Measurements from ENCODE around the gene SEMA3A.
A peak's percentile ranks its signal among the peaks of the same experiment; 100 is the strongest.

DNA sequence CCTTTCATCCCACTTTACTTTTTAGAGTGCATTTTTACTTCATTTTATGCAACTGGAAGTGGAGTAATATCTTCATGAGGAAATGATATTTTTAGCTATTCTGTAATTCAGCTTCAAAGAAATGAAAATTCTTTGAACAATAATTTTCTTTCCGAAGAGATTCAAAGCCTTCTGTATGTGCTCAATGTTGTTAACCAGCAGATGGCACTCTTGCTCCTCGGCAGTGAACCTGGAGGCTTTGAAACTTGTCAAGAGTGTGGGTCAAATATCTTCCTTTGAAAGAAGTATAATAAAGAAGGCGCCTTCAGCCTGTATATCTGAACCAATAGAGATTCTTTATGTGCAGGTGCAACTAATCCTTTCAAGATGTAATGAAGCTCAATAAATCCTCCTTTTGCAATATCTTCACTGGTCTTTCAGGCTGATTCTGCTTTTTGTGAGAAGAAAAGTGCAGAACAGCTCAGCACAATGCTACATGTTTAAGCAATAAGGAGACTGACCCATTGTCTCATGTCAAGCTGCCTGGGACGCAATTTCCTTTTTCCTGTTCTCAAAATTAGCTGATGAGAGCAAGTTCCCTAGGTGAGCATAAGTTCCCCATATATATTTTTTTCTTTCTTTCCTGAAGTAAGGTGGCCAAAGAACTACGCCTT lies 258.4 kb downstream of the SEMA3A start:
- TF ChIP-seq EZH2 (IDR thresholded peaks at IDR 0.05; ENCODE audit: low read depth, unreplicated experiment): no peak
- TF ChIP-seq, protein P1, sequence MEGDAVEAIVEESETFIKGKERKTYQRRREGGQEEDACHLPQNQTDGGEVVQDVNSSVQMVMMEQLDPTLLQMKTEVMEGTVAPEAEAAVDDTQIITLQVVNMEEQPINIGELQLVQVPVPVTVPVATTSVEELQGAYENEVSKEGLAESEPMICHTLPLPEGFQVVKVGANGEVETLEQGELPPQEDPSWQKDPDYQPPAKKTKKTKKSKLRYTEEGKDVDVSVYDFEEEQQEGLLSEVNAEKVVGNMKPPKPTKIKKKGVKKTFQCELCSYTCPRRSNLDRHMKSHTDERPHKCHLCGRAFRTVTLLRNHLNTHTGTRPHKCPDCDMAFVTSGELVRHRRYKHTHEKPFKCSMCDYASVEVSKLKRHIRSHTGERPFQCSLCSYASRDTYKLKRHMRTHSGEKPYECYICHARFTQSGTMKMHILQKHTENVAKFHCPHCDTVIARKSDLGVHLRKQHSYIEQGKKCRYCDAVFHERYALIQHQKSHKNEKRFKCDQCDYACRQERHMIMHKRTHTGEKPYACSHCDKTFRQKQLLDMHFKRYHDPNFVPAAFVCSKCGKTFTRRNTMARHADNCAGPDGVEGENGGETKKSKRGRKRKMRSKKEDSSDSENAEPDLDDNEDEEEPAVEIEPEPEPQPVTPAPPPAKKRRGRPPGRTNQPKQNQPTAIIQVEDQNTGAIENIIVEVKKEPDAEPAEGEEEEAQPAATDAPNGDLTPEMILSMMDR (conservative IDR thresholded peaks at IDR 0.05; ENCODE audit: low read depth in 2 of 2): peak; percentile 96 to 100
- TF ChIP-seq POLR2AphosphoS5 (IDR thresholded peaks at IDR 0.05; ENCODE audit: low read depth): no peak
- no peak for TF ChIP-seq CREB1 (CRISPR knock-in tag; IDR thresholded peaks at IDR 0.05; ENCODE audit: low read depth)
- TF ChIP-seq, protein P2, sequence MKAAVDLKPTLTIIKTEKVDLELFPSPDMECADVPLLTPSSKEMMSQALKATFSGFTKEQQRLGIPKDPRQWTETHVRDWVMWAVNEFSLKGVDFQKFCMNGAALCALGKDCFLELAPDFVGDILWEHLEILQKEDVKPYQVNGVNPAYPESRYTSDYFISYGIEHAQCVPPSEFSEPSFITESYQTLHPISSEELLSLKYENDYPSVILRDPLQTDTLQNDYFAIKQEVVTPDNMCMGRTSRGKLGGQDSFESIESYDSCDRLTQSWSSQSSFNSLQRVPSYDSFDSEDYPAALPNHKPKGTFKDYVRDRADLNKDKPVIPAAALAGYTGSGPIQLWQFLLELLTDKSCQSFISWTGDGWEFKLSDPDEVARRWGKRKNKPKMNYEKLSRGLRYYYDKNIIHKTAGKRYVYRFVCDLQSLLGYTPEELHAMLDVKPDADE (IDR thresholded peaks at IDR 0.05): no peak
- TF ChIP-seq NANOG (IDR thresholded peaks at IDR 0.05; ENCODE audit: borderline replicate concordance): no peak
- TF ChIP-seq ZNF114 (CRISPR knock-in tag; IDR thresholded peaks at IDR 0.05): no peak
- TF ChIP-seq, protein P3, sequence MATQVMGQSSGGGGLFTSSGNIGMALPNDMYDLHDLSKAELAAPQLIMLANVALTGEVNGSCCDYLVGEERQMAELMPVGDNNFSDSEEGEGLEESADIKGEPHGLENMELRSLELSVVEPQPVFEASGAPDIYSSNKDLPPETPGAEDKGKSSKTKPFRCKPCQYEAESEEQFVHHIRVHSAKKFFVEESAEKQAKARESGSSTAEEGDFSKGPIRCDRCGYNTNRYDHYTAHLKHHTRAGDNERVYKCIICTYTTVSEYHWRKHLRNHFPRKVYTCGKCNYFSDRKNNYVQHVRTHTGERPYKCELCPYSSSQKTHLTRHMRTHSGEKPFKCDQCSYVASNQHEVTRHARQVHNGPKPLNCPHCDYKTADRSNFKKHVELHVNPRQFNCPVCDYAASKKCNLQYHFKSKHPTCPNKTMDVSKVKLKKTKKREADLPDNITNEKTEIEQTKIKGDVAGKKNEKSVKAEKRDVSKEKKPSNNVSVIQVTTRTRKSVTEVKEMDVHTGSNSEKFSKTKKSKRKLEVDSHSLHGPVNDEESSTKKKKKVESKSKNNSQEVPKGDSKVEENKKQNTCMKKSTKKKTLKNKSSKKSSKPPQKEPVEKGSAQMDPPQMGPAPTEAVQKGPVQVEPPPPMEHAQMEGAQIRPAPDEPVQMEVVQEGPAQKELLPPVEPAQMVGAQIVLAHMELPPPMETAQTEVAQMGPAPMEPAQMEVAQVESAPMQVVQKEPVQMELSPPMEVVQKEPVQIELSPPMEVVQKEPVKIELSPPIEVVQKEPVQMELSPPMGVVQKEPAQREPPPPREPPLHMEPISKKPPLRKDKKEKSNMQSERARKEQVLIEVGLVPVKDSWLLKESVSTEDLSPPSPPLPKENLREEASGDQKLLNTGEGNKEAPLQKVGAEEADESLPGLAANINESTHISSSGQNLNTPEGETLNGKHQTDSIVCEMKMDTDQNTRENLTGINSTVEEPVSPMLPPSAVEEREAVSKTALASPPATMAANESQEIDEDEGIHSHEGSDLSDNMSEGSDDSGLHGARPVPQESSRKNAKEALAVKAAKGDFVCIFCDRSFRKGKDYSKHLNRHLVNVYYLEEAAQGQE (IDR thresholded peaks at IDR 0.05; ENCODE audit: unreplicated experiment): no peak
- no peak for TF ChIP-seq ZNF331 (CRISPR knock-in tag; IDR thresholded peaks at IDR 0.05; ENCODE audit: low read depth)
- TF ChIP-seq JUNB (IDR thresholded peaks at IDR 0.05; ENCODE audit: unreplicated experiment): no peak
